Neural progenitor cell (in vitro differentiated cells): ENCODE measurements around the gene ZNF500. TPM values are rescaled to one million over a fixed set of nuclear protein-coding genes. Genes with fewer than 3 reads are reported as not detected.

Experiments
- DNase-seq: peaks from one replicate; pipeline ENCODE4 v3.0.0-alpha.2; 2016; ENCODE audit warnings: low spot score
- H2AFZ ChIP-seq: fragments of 200-600 bp; sonication (generic); replicated peaks from 2 replicates; pipeline ENCODE4 v1.6.1; 2016; ENCODE audit warnings: antibody characterized with exemption
- H3F3A ChIP-seq: fragments of 200-600 bp; sonication (generic); 2 replicates; pipeline ENCODE4 v1.6.1; 2016; ENCODE audit warnings: antibody characterized with exemption, low read depth
- H3K27ac ChIP-seq: fragments of 200-600 bp; sonication (generic); 2 replicates; pipeline ENCODE4 v1.5.1; 2016; ENCODE audit warnings: mild to moderate bottlenecking
- H3K27me3 ChIP-seq: fragments of 200-600 bp; sonication (generic); 2 replicates; pipeline ENCODE4 v1.6.1; 2016; ENCODE audit warnings: mild to moderate bottlenecking, moderate library complexity
- H3K36me3 ChIP-seq: fragments of 200-600 bp; sonication (generic); 2 replicates; pipeline ENCODE4 v1.5.1; 2016
- H3K4me1 ChIP-seq: fragments of 200-600 bp; sonication (generic); 2 replicates; pipeline ENCODE4 v1.6.1; 2016; ENCODE audit warnings: mixed run types
- H3K4me2 ChIP-seq: fragments of 200-600 bp; sonication (generic); 2 replicates; pipeline ENCODE4 v1.6.1; 2016
- H3K4me3 ChIP-seq: fragments of 200-600 bp; sonication (generic); 2 replicates; pipeline ENCODE4 v1.5.1; 2016
- H3K79me2 ChIP-seq: fragments of 200-600 bp; sonication (generic); 2 replicates; pipeline ENCODE4 v1.6.1; 2016; ENCODE audit warnings: low read depth
- H3K9ac ChIP-seq: fragments of 200-600 bp; sonication (generic); 2 replicates; pipeline ENCODE4 v1.6.1; 2016
- H3K9me3 ChIP-seq: fragments of 200-600 bp; sonication (generic); 2 replicates; pipeline ENCODE4 v1.5.1; 2016; ENCODE audit warnings: low read depth
- H4K20me1 ChIP-seq: fragments of 200-600 bp; sonication (generic); 2 replicates; pipeline ENCODE4 v1.6.1; 2016; ENCODE audit warnings: low read depth
- H3K27ac Mint-ChIP-seq: 3 replicates; pipeline ENCODE4 v1.8.0; 2021; ENCODE audit warnings: mixed read lengths
- H3K27me3 Mint-ChIP-seq: 2 replicates; pipeline ENCODE4 v1.8.0; 2022; ENCODE audit warnings: low read depth, mild to moderate bottlenecking, inconsistent platforms, moderate library complexity, mixed read lengths; ENCODE audit not compliant: insufficient read depth
- H3K36me3 Mint-ChIP-seq: 3 replicates; pipeline ENCODE4 v1.8.0; 2021; ENCODE audit warnings: mixed read lengths
- H3K4me1 Mint-ChIP-seq: 3 replicates; pipeline ENCODE4 v1.8.0; 2021; ENCODE audit warnings: mixed read lengths
- H3K4me3 Mint-ChIP-seq: 3 replicates; pipeline ENCODE4 v1.8.0; 2021; ENCODE audit warnings: mild to moderate bottlenecking, moderate library complexity, mixed read lengths
- H3K9me3 Mint-ChIP-seq: 3 replicates; pipeline ENCODE4 v1.8.0; 2020; ENCODE audit warnings: mixed read lengths
- EZH2 ChIP-seq: fragments of 200-600 bp; sonication (generic); IDR thresholded peaks from 2 replicates; pipeline ENCODE4 v1.6.1; 2017; ENCODE audit warnings: antibody characterized with exemption, mild to moderate bottlenecking, moderate library complexity
- EZH2phosphoT487 ChIP-seq: fragments of 200-600 bp; sonication (generic); IDR thresholded peaks from 2 replicates; pipeline ENCODE4 v1.6.1; 2017; ENCODE audit warnings: antibody characterized with exemption
- total RNA-seq: library from RNA; depleted of rRNA; stranded (reverse); fragments of >200 nt; gene quantifications from 2 replicates; pipeline ENCODE4 v1.2.3, GENCODE V29; 2015; ENCODE audit warnings: low replicate concordance
- TF ChIP-seq, protein P1 (sequence below): fragments of 200-600 bp; sonication (generic); IDR thresholded peaks from 2 replicates; pipeline ENCODE4 v1.5.1; 2017; ENCODE audit warnings: antibody characterized with exemption, mild to moderate bottlenecking

ZNF500 gene
- total RNA-seq, 1 donor from 2014 or later, result 4.2 TPM

DNA sequence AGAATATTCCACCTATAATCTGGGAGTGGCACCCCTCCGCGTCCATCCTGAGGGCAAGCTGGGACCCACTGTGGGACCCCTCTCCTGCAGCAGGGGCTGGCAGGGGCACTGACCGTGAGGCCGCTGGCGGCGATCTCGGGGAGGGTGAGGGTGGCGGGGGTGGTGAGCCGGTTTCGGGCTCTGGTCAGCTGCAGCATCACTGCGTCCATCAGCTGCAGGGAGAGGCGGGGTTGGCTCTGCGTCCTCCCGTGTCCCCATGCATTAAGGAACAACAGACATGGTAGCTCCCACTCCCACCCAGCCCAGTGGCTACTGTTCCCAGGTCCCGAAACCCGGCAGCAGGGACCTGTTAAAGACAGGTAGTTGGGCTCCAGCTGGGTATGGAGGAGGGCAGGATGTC is 31.5 kb upstream of the ZNF500 start:
- DNase-seq, result no peak
- Mint-ChIP-seq H3K9me3 (no peaks in the 10 kb centered on the region), H3K27me3 (peaks cover 7% of the 10 kb centered on the region), H3K36me3 (peaks cover 3% of the 10 kb centered on the region), H3K27ac (no peak overlapping the region), H3K4me3 (no peak overlapping the region), H3K4me1 (peaks cover 9% of the 10 kb centered on the region)
- Histone ChIP-seq H3K4me3 (no peak overlapping the region), H3K4me2 (no peak overlapping the region), H3K27me3 (no peaks in the 10 kb centered on the region), H4K20me1 (no peaks in the 10 kb centered on the region), H2AFZ (no peak overlapping the region), H3K9me3 (no peaks in the 10 kb centered on the region), H3F3A (peaks cover 29% of the 10 kb centered on the region), H3K79me2 (peaks cover 5% of the 10 kb centered on the region), H3K36me3 (no peaks in the 10 kb centered on the region), H3K9ac (no peak overlapping the region), H3K27ac (no peak overlapping the region), H3K4me1 (peaks cover 11% of the 10 kb centered on the region)
- TF ChIP-seq, protein P1, sequence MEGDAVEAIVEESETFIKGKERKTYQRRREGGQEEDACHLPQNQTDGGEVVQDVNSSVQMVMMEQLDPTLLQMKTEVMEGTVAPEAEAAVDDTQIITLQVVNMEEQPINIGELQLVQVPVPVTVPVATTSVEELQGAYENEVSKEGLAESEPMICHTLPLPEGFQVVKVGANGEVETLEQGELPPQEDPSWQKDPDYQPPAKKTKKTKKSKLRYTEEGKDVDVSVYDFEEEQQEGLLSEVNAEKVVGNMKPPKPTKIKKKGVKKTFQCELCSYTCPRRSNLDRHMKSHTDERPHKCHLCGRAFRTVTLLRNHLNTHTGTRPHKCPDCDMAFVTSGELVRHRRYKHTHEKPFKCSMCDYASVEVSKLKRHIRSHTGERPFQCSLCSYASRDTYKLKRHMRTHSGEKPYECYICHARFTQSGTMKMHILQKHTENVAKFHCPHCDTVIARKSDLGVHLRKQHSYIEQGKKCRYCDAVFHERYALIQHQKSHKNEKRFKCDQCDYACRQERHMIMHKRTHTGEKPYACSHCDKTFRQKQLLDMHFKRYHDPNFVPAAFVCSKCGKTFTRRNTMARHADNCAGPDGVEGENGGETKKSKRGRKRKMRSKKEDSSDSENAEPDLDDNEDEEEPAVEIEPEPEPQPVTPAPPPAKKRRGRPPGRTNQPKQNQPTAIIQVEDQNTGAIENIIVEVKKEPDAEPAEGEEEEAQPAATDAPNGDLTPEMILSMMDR, result no peak
- no peak for TF ChIP-seq EZH2
- no peak for TF ChIP-seq EZH2phosphoT487

DNA sequence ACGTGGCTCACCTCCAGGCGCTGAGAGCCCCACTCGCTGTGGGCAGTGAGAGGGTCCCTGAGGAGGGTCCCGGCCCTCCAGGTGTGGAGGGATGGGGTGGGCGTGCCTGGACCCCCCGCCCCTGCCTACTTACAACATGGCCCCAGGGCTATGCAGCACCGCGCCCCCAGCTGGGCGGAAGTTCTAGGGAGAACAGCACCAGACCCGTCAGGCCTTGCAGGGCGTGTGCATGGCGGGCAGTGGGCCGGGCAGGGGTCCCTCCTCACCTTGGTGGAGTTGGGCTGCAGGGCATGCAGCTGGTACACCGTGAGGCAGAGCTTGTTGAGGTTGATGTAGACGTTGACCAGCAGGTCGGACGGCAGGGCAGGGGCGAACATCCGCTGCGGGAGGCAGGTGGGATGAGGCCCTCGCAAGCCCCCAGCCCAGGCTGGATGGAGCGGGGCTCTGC is 30.9 kb upstream of the ZNF500 start:
- no peak overlapping the region for H3K27ac Mint-ChIP-seq
- Histone ChIP-seq H3K27ac (no peak overlapping the region), H3K9me3 (no peaks in the 10 kb centered on the region), H4K20me1 (no peaks in the 10 kb centered on the region), H3K36me3 (no peaks in the 10 kb centered on the region), H3K79me2 (peaks cover 5% of the 10 kb centered on the region), H3F3A (peaks cover 22% of the 10 kb centered on the region), H3K9ac (no peak overlapping the region), H2AFZ (no peak overlapping the region), H3K4me2 (no peak overlapping the region), H3K4me1 (peaks cover 6% of the 10 kb centered on the region), H3K27me3 (no peaks in the 10 kb centered on the region), H3K4me3 (no peak overlapping the region)
- peaks cover 3% of the 10 kb centered on the region for H3K36me3 Mint-ChIP-seq
- H3K27me3 Mint-ChIP-seq, result peaks cover 7% of the 10 kb centered on the region
- no peak for DNase-seq
- H3K4me3 Mint-ChIP-seq, result no peak overlapping the region
- TF ChIP-seq, protein P1, result no peak
- TF ChIP-seq EZH2phosphoT487, result no peak
- TF ChIP-seq EZH2, result no peak
- peaks cover 3% of the 10 kb centered on the region for H3K4me1 Mint-ChIP-seq
- no peaks in the 10 kb centered on the region for H3K9me3 Mint-ChIP-seq

DNA sequence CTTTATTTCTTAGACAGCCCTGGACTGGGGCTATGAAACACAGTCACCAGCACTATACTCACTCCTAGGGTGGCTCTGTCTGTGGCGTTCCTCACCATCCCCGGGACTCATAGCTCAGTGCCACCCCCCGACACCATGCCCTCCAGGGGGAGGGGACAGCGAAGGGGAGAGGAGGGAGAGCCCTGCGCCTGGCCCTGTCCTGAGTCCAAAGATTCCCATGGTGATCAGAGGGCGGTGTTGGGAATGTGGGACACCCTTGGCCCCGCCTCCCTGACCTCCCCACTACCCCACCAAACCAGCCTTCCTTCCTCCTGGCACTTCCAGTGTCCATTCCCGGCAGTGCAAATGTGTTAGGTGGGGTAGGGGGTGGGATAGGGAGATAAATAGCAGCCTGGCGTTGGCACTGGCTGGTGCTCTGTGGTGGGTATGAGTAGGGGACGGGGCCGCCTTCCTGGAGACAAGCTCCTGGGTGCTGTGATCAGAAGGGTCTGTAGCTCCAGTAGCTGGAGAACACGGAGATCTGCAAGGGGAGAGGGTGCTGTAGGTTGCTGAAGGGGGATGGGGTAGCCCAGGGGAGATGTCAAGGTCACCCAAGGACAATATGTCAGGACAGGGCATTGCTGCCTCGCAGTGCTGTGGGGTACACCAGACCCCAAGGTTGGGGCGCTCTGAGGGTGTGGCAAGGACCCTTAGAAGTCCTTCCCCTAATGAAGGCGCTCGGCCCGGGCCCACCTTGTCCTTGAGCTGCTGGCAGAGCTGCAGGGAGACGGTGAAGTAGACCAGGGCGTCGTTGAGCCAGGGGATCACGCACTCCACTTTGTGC is 30.2 kb upstream of the ZNF500 start:
- DNase-seq, result no peak
- Histone ChIP-seq H3K79me2 (peaks cover 5% of the 10 kb centered on the region), H3K9ac (no peak overlapping the region), H4K20me1 (no peaks in the 10 kb centered on the region), H3K4me1 (peaks cover 6% of the 10 kb centered on the region), H3F3A (peaks cover 16% of the 10 kb centered on the region), H3K4me2 (no peak overlapping the region), H3K9me3 (no peaks in the 10 kb centered on the region), H3K4me3 (no peak overlapping the region), H3K27ac (no peak overlapping the region), H3K36me3 (no peaks in the 10 kb centered on the region), H3K27me3 (no peaks in the 10 kb centered on the region), H2AFZ (no peak overlapping the region)
- H3K27me3 Mint-ChIP-seq, result peaks cover 7% of the 10 kb centered on the region
- H3K36me3 Mint-ChIP-seq, result peaks cover 3% of the 10 kb centered on the region
- H3K4me1 Mint-ChIP-seq, result peaks cover 3% of the 10 kb centered on the region
- no peak for TF ChIP-seq EZH2phosphoT487
- TF ChIP-seq, protein P1, result no peak
- no peak for TF ChIP-seq EZH2
- no peak overlapping the region for H3K4me3 Mint-ChIP-seq
- H3K9me3 Mint-ChIP-seq, result no peaks in the 10 kb centered on the region
- H3K27ac Mint-ChIP-seq, result peak overlapping the region; percentile 63
